Endodermal cell (in vitro differentiated cells): ENCODE measurements around the gene ABLIM1. TPM values are rescaled to one million over a fixed set of nuclear protein-coding genes. Genes with fewer than 3 reads are reported as not detected.

Experiments used
- DNase-seq: peaks from one replicate; pipeline ENCODE4 v3.0.0-alpha.2; 2017
- H3K27ac ChIP-seq: 2 replicates; pipeline ENCODE4 v1.5.1; 2013; ENCODE audit warnings: mild to moderate bottlenecking, low read depth, low read length, moderate library complexity
- H3K27me3 ChIP-seq: 2 replicates; pipeline ENCODE4 v1.6.1; 2013; ENCODE audit warnings: mild to moderate bottlenecking, low read length, moderate library complexity; ENCODE audit not compliant: insufficient read depth, control insufficient read depth, poor library complexity, severe bottlenecking
- H3K36me3 ChIP-seq: 2 replicates; pipeline ENCODE4 v1.7.0; 2013; ENCODE audit warnings: mild to moderate bottlenecking, low read length, moderate library complexity; ENCODE audit not compliant: control insufficient read depth, insufficient read depth
- H3K4me1 ChIP-seq: one replicate; pipeline ENCODE4 v1.7.0; 2013; ENCODE audit warnings: low read length; ENCODE audit not compliant: control insufficient read depth, insufficient read depth
- H3K4me3 ChIP-seq: 2 replicates; pipeline ENCODE4 v1.5.1; 2013; ENCODE audit warnings: mild to moderate bottlenecking, low read length, moderate library complexity
- H3K9ac ChIP-seq: 2 replicates; pipeline ENCODE4 v1.6.1; 2013; ENCODE audit warnings: mild to moderate bottlenecking, low read length, moderate library complexity; ENCODE audit not compliant: poor library complexity, severe bottlenecking; ENCODE audit errors: extremely low read depth
- H3K9me3 ChIP-seq: 2 replicates; pipeline ENCODE4 v1.6.1; 2013; ENCODE audit warnings: mild to moderate bottlenecking, low read length, moderate library complexity; ENCODE audit not compliant: control insufficient read depth
- H3K27ac Mint-ChIP-seq: 2 replicates; pipeline ENCODE4 v1.8.0; 2020; ENCODE audit warnings: mixed read lengths
- H3K27me3 Mint-ChIP-seq: 2 replicates; pipeline ENCODE4 v1.8.0; 2021; ENCODE audit warnings: mild to moderate bottlenecking, mixed read lengths; ENCODE audit not compliant: insufficient read depth
- H3K36me3 Mint-ChIP-seq: 2 replicates; pipeline ENCODE4 v1.8.0; 2020; ENCODE audit warnings: low read depth, mixed read lengths
- H3K4me1 Mint-ChIP-seq: 2 replicates; pipeline ENCODE4 v1.8.0; 2020; ENCODE audit warnings: mixed read lengths
- H3K4me3 Mint-ChIP-seq: 2 replicates; pipeline ENCODE4 v1.8.0; 2020; ENCODE audit warnings: mild to moderate bottlenecking, moderate library complexity, mixed read lengths
- H3K9me3 Mint-ChIP-seq: 2 replicates; pipeline ENCODE4 v1.8.0; 2020; ENCODE audit warnings: mild to moderate bottlenecking, mixed read lengths
- WGBS, 2 experiments: methylation state at CpG; one replicate each; pipeline versions ENCODE4 v1.1.5 to v1.1.7; 2013; ENCODE audit warnings: missing lambda C conversion rate in 2 of 2, mixed read lengths in 1 of 2; ENCODE audit not compliant: insufficient coverage in 1 of 2, insufficient read length in 1 of 2; 5-methylcytosine and 5-hydroxymethylcytosine counted together
- total RNA-seq, 2 donors: library from RNA; stranded (reverse); fragmentation: NEBNext Ultra II Directional in 1 of 2; extraction: Animal tissue kit (Norgen Biotek cat#: 25700) in 1 of 2; gene quantifications; 2 replicates in 1 of 2; 3 replicates in 1 of 2; pipeline ENCODE4 v1.2.1, GENCODE V29; 2021
- TF ChIP-seq, protein P1 (sequence below): fragments of 200-600 bp; sonication (generic); conservative IDR thresholded peaks from 2 replicates; pipeline ENCODE4 v1.5.0; 2021; ENCODE audit warnings: antibody characterized with exemption, mild to moderate bottlenecking

ABLIM1 gene
- total RNA-seq, 2 donors from 2014 or later, result 39.3 to 49.3 TPM

DNA sequence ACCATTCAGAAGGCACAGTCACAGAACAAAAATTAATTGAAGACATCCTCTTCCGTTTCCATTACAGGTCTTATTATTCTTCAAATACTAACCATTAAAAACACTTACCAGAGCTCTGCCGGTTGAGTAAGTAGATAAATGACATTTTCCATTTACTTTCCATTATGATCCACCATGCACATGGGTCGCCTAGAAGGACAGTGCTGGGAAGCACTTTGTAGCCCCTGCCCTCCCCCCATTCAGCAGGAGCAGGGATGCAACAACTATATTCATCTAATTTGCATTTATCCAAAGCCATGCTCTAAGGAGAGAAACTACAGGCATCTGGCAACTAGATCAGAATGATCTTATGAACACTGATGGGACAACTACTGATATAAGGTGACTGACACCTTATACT, 177.0 kb downstream of the ABLIM1 start:
- H3K4me3 ChIP-seq, result no peak overlapping the region
- no peaks in the 10 kb centered on the region for H3K9me3 ChIP-seq
- Mint-ChIP-seq H3K27ac (no peak overlapping the region), H3K4me3 (no peak overlapping the region), H3K36me3 (peaks cover 19% of the 10 kb centered on the region), H3K27me3 (no peaks in the 10 kb centered on the region), H3K4me1 (peaks cover 12% of the 10 kb centered on the region), H3K9me3 (peaks cover 8% of the 10 kb centered on the region)
- 94 to 100% methylated on average over 3 of the region's 3 CpGs for WGBS, 2 experiments
- no peaks in the 10 kb centered on the region for H3K4me1 ChIP-seq
- no peak overlapping the region for H3K27ac ChIP-seq
- TF ChIP-seq, protein P1, sequence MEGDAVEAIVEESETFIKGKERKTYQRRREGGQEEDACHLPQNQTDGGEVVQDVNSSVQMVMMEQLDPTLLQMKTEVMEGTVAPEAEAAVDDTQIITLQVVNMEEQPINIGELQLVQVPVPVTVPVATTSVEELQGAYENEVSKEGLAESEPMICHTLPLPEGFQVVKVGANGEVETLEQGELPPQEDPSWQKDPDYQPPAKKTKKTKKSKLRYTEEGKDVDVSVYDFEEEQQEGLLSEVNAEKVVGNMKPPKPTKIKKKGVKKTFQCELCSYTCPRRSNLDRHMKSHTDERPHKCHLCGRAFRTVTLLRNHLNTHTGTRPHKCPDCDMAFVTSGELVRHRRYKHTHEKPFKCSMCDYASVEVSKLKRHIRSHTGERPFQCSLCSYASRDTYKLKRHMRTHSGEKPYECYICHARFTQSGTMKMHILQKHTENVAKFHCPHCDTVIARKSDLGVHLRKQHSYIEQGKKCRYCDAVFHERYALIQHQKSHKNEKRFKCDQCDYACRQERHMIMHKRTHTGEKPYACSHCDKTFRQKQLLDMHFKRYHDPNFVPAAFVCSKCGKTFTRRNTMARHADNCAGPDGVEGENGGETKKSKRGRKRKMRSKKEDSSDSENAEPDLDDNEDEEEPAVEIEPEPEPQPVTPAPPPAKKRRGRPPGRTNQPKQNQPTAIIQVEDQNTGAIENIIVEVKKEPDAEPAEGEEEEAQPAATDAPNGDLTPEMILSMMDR, result no peak
- H3K27me3 ChIP-seq, result no peaks in the 10 kb centered on the region
- DNase-seq, result no peak
- H3K36me3 ChIP-seq, result peaks cover 14% of the 10 kb centered on the region
- no peak overlapping the region for H3K9ac ChIP-seq

DNA sequence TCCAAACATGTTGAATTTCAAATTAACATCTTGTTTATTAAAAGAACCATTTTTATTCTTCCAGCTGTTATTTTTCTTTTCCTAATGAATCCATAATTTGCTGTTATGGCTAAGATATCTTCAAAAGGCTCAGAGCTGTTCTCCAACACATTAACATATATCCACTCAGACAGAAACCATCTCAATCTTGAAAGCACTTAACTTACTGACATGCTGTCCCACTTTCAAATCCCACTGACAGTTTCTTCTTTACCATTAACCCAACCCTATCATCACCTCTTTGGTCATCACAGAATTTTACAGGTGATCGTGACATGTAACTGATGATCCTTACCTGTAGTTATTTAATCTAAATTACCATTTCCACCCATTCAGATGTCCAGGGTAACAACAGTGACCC, 178.2 kb downstream of the ABLIM1 start:
- WGBS, 2 experiments, result 95% methylated on average over 1 of the region's 1 CpG; no CpG with 5 or more reads in 1 of the 2 experiments
- H3K9ac ChIP-seq, result no peak overlapping the region
- no peaks in the 10 kb centered on the region for H3K27me3 ChIP-seq
- no peaks in the 10 kb centered on the region for H3K9me3 ChIP-seq
- no peak for DNase-seq
- H3K27ac ChIP-seq, result no peak overlapping the region
- TF ChIP-seq, protein P1, result no peak
- Mint-ChIP-seq H3K4me3 (no peak overlapping the region), H3K27me3 (no peaks in the 10 kb centered on the region), H3K4me1 (peaks cover 15% of the 10 kb centered on the region), H3K9me3 (peaks cover 3% of the 10 kb centered on the region), H3K27ac (no peak overlapping the region), H3K36me3 (peaks cover 7% of the 10 kb centered on the region)
- H3K36me3 ChIP-seq, result peaks cover 3% of the 10 kb centered on the region
- H3K4me1 ChIP-seq, result no peaks in the 10 kb centered on the region
- no peak overlapping the region for H3K4me3 ChIP-seq

DNA sequence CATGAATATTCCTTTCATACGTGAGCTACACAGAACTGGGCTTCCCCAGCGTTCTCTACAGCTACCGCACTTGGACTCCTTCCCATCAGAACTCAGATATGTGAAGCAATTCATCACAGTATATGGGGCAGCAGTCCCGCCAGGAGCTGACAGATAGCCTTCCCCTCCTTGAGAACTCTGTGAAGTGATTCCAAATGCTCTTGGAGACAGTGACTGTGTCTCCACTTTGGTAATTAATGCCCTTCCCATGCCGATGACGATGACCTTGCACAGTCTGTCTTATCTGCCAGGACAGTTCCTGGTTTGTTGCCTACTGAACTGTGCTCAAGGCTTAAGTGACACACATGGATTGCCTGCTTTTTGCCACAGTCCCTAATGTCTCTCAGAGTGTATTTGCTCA, 178.8 kb downstream of the ABLIM1 start:
- Mint-ChIP-seq H3K27me3 (no peaks in the 10 kb centered on the region), H3K36me3 (peaks cover 3% of the 10 kb centered on the region), H3K9me3 (no peaks in the 10 kb centered on the region), H3K27ac (no peak overlapping the region), H3K4me3 (no peak overlapping the region), H3K4me1 (peaks cover 19% of the 10 kb centered on the region)
- TF ChIP-seq, protein P1, result no peak
- no peak for DNase-seq
- H3K4me3 ChIP-seq, result no peak overlapping the region
- no peaks in the 10 kb centered on the region for H3K9me3 ChIP-seq
- WGBS, 2 experiments, result 81 to 84% methylated on average over 6 of the region's 6 CpGs
- H3K4me1 ChIP-seq, result no peaks in the 10 kb centered on the region
- no peak overlapping the region for H3K9ac ChIP-seq
- no peaks in the 10 kb centered on the region for H3K27me3 ChIP-seq
- no peaks in the 10 kb centered on the region for H3K36me3 ChIP-seq
- no peak overlapping the region for H3K27ac ChIP-seq
